Measurements from ENCODE around the gene RYR2.

DNA sequence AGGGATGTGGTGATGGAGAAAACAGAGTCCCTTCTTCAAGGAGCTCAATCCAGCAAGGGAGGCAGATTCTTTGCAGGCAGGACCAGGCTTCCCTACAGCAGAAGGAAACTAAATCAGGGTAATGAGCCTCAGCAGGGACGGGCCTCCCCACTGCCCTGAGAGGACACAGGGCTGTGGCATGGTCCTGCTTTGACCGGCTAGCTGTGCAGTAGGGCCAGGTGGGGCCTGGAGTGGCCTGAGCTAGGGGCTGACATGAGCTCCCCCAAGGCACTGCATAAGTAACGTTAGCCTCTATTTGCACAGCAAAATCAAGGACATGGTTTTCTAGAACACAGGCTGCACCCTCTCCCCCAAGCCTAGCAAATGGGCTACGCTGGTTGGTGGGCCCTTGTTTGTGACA, 162.9 kb downstream of the RYR2 start:
- TF ChIP-seq POLR2A (IDR thresholded peaks at IDR 0.05), result no peak
- no peak for TF ChIP-seq CTCF (IDR thresholded peaks at IDR 0.05)
- no peak for TF ChIP-seq EP300 (IDR thresholded peaks at IDR 0.05)
- TF ChIP-seq POLR2AphosphoS5 (IDR thresholded peaks at IDR 0.05), result no peak

All from suprapubic skin (tissue), 4 donors.